SK-N-MC (cell line): ENCODE data around the gene DPY30.
"Not testable (repeated sequence)": the region's sequence is repeated elsewhere in the genome, so short reads cannot be mapped to it uniquely, and the experiment has no call there.

ENCODE experiments used
- DNase-seq: peaks from one replicate; pipeline ENCODE4 v3.0.0-alpha.2; 2011; ENCODE audit warnings: low read depth, low spot score
- H3K27ac ChIP-seq: fragments of 200-600 bp; sonication (generic); 2 replicates; pipeline ENCODE4 v1.5.1; 2016; ENCODE audit warnings: mixed run types
- H3K36me3 ChIP-seq: fragments of 200-600 bp; sonication (generic); 2 replicates; pipeline ENCODE4 v1.6.1; 2017; ENCODE audit warnings: antibody characterized with exemption, low read length, mixed read lengths; ENCODE audit not compliant: insufficient read depth
- H3K4me3 ChIP-seq: fragments of 200-600 bp; sonication (generic); 2 replicates; pipeline ENCODE4 v1.5.1; 2016
- H3K9ac ChIP-seq: fragments of 200-600 bp; sonication (generic); 2 replicates; pipeline ENCODE4 v1.8.0; 2017; ENCODE audit warnings: mixed run types, mixed read lengths; ENCODE audit not compliant: insufficient read length
- H3K9me3 ChIP-seq: fragments of 200-600 bp; sonication (generic); 2 replicates; pipeline ENCODE4 v1.6.1; 2017; ENCODE audit warnings: low read depth, mild to moderate bottlenecking, antibody characterized with exemption, low read length, moderate library complexity, mixed read lengths
- EZH2 ChIP-seq: fragments of 200-600 bp; sonication (generic); IDR thresholded peaks from one replicate; pipeline ENCODE4 v1.6.1; 2017; ENCODE audit warnings: antibody characterized with exemption
- FOXP2 ChIP-seq: optimal IDR thresholded peaks from 2 replicates; pipeline ENCODE3; 2011; ENCODE audit warnings: mild to moderate bottlenecking, moderate library complexity; ENCODE audit not compliant: insufficient read depth; ENCODE audit errors: extremely low read length, control extremely low read depth
- POLR2AphosphoS5 ChIP-seq: IDR thresholded peaks from 2 replicates; pipeline ENCODE4 v1.6.1; 2012; ENCODE audit warnings: mild to moderate bottlenecking, low read depth, low read length, borderline replicate concordance

DPY30 gene

DNA sequence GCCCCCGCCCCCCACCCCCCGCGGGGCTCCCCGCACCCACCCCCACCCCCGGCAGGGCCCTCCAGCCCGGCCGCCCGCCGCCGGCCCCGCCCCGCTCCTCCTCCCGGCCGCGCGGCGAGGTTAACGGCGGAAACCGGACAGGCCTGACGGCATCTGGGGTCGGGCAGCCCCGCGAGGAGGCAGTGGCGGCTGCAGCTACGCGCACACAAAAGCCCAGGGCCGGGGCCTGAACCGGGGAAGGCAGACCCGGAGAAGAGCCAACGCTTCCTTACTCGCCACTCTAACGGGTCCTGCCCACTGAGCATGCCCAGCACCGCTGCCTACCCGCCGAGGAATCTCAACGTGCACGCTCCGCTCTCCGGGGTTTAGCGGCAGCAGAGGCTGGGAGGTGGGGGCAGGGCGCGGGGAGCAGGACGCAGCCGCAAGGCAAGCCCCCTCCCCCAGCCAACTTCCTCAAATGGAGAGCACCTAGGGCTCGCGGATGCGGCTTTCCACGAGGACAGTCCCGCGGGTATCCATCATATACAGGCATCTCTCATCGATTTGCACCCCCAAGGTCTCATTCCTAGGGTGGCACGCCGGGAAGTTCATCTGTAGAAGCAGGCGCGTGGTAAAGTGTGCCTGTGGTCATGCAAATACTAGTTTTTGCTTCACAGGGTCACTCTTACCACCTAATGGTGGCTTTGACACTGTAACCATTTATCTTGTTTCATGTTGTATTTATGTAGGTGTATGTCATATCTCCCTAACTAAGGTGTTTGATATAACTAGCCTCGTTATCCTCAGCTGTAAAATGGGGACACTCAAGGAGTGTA lies 28.7 kb downstream of the DPY30 start, which contains the start of gene MEMO1:
Gene MEMO1, minus strand, starts transcription at position 339 of the 815 bp plus-strand sequence. CDS start 761 bp downstream, outside the sequence.
- Histone ChIP-seq H3K4me3 (peak within 1 kb of the TSS; percentile 98), H3K36me3 (no peaks in the 10 kb centered on the region; the same call in 1 of the 2 replicates), H3K9ac (peak within 1 kb of the TSS; percentile 85), H3K27ac (peak within 1 kb of the TSS; percentile 95), H3K9me3 (no peaks in the 10 kb centered on the region)
- peak; percentile 64 for DNase-seq
- no peak for TF ChIP-seq EZH2
- peak; percentile 90 for TF ChIP-seq POLR2AphosphoS5
- TF ChIP-seq FOXP2 = peak; percentile 50

DNA sequence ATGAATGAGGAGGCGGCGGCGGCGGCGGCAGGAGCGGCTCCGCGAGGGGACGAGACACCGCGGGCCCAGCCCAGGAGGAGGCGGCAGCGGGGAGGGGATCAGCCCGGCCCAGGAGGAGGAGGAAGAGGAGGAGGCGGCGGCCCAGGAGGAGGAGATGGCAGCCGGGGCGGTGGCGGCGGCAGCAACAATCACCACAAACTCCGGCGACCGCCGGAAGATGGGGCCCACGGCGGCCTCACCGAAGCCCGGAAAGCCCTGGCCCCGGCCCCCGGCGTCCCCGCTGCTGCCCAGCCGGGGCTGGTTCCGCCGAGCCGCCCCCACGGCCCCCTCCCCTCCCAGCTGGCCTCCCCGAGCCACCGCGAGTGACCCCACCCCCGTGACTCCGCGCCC lies 29.3 kb downstream of the DPY30 start:
- H3K9ac ChIP-seq, H3K27ac ChIP-seq, DNase-seq, H3K9me3 ChIP-seq, H3K36me3 ChIP-seq: not testable (repeated sequence)
- peak overlapping the region; percentile 66 for H3K4me3 ChIP-seq

DNA sequence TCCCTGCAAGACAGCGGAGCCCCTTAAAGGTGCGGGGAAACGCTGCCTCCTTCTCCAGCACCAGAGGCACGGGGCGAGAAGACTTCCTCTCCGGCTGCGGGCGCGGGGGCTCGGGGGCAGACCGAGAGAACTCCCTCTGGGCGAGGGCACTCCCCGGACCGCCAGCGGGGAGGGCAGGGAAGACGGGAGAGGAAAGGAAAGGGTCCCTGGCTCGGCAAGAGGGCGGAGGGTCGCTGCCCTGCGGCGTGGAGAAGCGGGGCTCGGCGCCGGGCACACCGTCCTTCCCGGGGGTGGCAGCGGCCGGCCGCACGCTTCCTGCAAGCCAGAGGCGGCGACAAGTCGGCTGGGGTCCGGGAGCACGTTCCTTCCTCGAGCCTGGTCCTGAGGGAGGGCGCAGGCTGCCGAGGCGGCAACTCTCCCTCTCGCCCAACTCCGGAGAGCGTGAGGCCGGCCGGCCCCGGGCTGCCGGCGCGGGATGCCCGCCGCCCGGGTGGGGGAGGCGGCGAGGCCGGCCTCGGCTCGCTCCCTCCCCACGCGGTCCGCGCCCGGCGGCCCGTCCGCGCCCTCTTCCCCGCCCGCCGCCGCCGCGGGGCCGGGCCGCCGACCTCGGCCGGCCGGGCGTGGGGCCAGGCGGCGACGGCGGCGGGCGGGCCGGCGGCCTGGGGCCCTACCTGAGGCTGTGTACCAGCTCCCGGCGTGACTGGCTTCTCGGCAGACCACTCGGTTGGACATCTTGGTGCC lies 29.9 kb downstream of the DPY30 start:
- no peak for DNase-seq
- Histone ChIP-seq H3K36me3 (no peaks in the 10 kb centered on the region; the same call in 1 of the 2 replicates), H3K9ac (peak overlapping the region; percentile 83), H3K4me3 (peak overlapping the region; percentile 98), H3K27ac (no peak overlapping the region), H3K9me3 (no peaks in the 10 kb centered on the region)
- no peak; the same call in 1 of the 2 replicates for TF ChIP-seq POLR2AphosphoS5
- TF ChIP-seq EZH2 = no peak

DNA sequence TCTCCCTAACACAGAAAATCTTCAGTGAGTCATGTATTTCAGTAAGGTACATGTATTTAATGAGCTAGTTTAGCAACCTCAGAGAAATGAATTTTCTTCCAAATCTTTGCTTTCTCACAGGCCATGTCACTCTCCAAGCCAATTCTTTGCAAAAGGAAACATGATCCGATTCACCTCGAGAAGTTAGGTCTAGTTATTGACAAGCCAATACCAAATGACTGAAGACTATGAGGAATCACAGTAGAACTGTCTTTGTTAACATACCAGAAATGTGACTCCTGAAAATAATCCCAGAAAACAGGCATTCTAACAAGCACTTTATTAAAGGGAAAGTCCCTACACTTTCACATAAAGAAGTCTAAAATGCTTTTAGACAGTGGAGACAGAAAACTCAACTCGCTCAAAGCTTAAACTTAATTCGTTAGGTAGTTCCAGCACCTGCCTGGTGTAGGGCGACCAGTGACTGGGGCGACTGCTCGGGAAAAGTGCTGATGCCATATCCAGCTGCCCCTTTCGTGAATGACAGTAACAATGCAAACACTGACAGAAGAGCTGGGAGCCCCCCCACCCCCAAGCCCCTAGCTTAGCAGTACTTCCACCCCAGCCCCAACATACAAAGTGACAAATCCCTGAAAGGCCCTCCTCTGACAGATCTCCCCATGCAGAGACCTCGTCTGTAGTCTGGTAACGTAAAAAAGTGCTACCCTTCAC lies 30.6 kb downstream of the DPY30 start:
- H3K4me3 ChIP-seq = peak overlapping the region; percentile 98
- no peaks in the 10 kb centered on the region; the same call in 1 of the 2 replicates for H3K36me3 ChIP-seq
- H3K9ac ChIP-seq = peak overlapping the region; percentile 83
- no peaks in the 10 kb centered on the region for H3K9me3 ChIP-seq
- no peak for TF ChIP-seq POLR2AphosphoS5
- no peak for TF ChIP-seq EZH2
- TF ChIP-seq FOXP2 = no peak
- no peak for DNase-seq
- peak overlapping the region; percentile 44; the same call in 1 of the 2 replicates for H3K27ac ChIP-seq

DNA sequence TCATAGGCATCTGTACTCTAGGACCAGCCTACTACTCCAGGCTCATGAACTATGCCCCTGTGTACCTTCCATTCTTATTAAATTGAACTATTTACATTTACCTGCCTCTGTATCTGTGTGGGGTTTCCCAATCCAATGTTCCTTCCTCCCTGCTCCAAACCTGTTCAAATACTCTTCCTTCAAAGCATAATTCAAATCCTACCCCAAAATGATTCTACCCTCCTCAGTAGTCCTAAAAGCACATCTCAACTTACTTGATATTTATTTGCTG lies 32.5 kb downstream of the DPY30 start:
- TF ChIP-seq POLR2AphosphoS5 (no peak), FOXP2 (no peak), EZH2 (no peak)
- no peak overlapping the region for H3K4me3 ChIP-seq
- no peaks in the 10 kb centered on the region for H3K9me3 ChIP-seq
- no peak overlapping the region for H3K9ac ChIP-seq
- H3K36me3 ChIP-seq = no peaks in the 10 kb centered on the region; the same call in 1 of the 2 replicates
- DNase-seq = no peak
- H3K27ac ChIP-seq = no peak overlapping the region

DNA sequence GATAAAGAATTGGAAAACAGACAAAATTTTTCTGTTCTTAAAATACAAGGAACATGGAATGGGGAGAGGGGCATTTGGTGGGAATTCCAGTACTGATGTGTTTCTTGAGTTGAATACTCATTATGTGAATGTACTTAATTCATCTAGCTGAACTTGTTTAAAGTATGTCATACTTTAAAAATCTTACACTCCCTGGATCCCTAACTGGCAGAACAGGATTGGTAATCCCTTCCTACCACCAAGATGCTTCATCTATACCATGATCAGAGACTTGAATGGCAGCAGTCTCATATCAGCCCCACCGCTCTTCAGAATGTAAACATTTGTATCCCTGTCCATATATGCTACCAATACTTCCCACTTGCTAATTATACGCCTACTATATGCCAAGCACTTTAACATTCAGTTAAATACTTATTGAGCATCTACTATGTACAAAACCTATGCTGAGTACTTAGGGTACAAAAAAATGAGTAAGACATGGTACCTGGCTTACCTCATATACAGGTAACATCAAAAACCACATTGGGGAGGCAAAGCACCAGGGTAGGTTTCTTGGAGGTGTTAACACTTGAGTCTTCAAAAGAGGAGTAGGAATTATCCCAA lies 34.1 kb downstream of the DPY30 start:
- H3K9ac ChIP-seq = no peak overlapping the region
- no peak overlapping the region for H3K27ac ChIP-seq
- H3K36me3 ChIP-seq = no peaks in the 10 kb centered on the region; the same call in 1 of the 2 replicates
- DNase-seq = no peak
- no peak overlapping the region for H3K4me3 ChIP-seq
- no peaks in the 10 kb centered on the region for H3K9me3 ChIP-seq
- TF ChIP-seq EZH2 (no peak), FOXP2 (no peak), POLR2AphosphoS5 (no peak)

DNA sequence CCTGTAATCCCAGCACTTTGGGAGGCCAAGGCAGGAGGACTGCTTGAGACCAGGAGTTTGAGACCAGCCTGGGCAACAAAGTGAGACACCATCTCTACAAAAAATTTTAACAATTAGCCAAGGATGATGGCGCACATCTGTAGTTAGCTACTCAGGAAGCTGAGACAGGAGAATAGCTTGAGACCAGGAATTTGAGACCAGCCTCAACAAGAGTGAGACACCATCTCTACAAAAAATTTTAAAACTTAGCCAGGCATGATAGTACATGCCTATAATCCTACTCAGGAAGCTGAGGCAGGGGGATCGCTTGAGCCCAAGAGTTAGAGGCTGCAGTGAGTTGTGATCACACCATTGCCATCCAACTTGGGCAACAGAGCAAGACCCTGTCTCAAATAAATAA lies 35.8 kb downstream of the DPY30 start:
- H3K4me3 ChIP-seq = no peak overlapping the region

DNA sequence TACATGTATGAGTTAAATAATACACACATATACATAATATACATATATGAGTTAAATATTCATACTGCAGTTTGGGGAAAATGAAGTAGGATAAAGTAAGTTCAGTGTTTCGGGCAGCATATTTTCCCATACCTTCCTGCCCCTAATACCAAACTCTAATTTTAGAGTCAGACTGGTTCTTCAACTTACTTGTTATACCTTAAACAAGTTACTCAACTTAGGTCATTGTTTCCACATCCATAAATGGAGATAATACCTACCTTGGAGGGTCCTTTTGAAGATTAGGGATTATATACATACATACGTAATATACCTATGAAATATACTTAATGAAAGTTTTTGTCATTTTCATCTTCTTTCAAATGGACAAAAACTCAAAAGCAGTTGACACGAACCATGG lies 37.2 kb downstream of the DPY30 start:
- TF ChIP-seq POLR2AphosphoS5 (no peak), FOXP2 (no peak), EZH2 (no peak)
- Histone ChIP-seq H3K9me3 (no peaks in the 10 kb centered on the region), H3K27ac (no peak overlapping the region), H3K9ac (no peak overlapping the region), H3K4me3 (no peak overlapping the region), H3K36me3 (no peaks in the 10 kb centered on the region; the same call in 1 of the 2 replicates)
- no peak for DNase-seq

More for the DNA sequence above, 35.8 kb downstream of the DPY30 start:
- DNase-seq = no peak
- TF ChIP-seq EZH2 = no peak
- no peak for TF ChIP-seq FOXP2
- TF ChIP-seq POLR2AphosphoS5 = no peak
- no peak overlapping the region for H3K9ac ChIP-seq
- H3K9me3 ChIP-seq = no peaks in the 10 kb centered on the region
- H3K27ac ChIP-seq = no peak overlapping the region
- H3K36me3 ChIP-seq = no peaks in the 10 kb centered on the region; the same call in 1 of the 2 replicates
